Smooth muscle cell (in vitro differentiated cells): ENCODE results near the gene CCDC13. TPM values are rescaled to one million over a fixed set of nuclear protein-coding genes. Genes with fewer than 3 reads are reported as not detected.
A peak's percentile ranks its signal among the peaks of the same experiment; 100 is the strongest.

ENCODE experiments used
- DNase-seq: peaks from one replicate; lab custom pipeline; 2025; ENCODE audit not compliant: unreplicated experiment; lab: John Stamatoyannopoulos, UW
- H2AFZ ChIP-seq: fragments of 200-600 bp; sonication (generic); 2 replicates; pipeline ENCODE4 v1.6.0; 2016; ENCODE audit warnings: antibody characterized with exemption, low read depth, mild to moderate bottlenecking
- H3F3A ChIP-seq: fragments of 200-600 bp; sonication (generic); 2 replicates; pipeline ENCODE4 v1.6.0; 2017; ENCODE audit warnings: antibody characterized with exemption, low read depth
- H3K27ac ChIP-seq: fragments of 200-600 bp; sonication (generic); 2 replicates; pipeline ENCODE4 v1.5.1; 2016; ENCODE audit warnings: low read depth, mild to moderate bottlenecking
- H3K27me3 ChIP-seq: fragments of 200-600 bp; sonication (generic); 2 replicates; pipeline ENCODE4 v1.6.1; 2016; ENCODE audit warnings: low read depth, mild to moderate bottlenecking
- H3K36me3 ChIP-seq: fragments of 200-600 bp; sonication (generic); 2 replicates; pipeline ENCODE4 v1.5.1; 2016; ENCODE audit warnings: low read depth
- H3K4me1 ChIP-seq: fragments of 200-600 bp; sonication (generic); 2 replicates; pipeline ENCODE4 v1.5.1; 2016; ENCODE audit warnings: low read depth
- H3K4me2 ChIP-seq: fragments of 200-600 bp; sonication (generic); 2 replicates; pipeline ENCODE4 v1.6.0; 2016; ENCODE audit warnings: mild to moderate bottlenecking
- H3K4me3 ChIP-seq: fragments of 200-600 bp; sonication (generic); 2 replicates; pipeline ENCODE4 v1.5.1; 2016; ENCODE audit warnings: mild to moderate bottlenecking
- H3K79me2 ChIP-seq: fragments of 200-600 bp; sonication (generic); 2 replicates; pipeline ENCODE4 v1.6.0; 2016; ENCODE audit warnings: low read depth, mild to moderate bottlenecking
- H3K9ac ChIP-seq: fragments of 200-600 bp; sonication (generic); 2 replicates; pipeline ENCODE4 v1.6.0; 2016; ENCODE audit warnings: low read depth
- H3K9me3 ChIP-seq: fragments of 200-600 bp; sonication (generic); replicated peaks from 2 replicates; pipeline ENCODE4 v1.5.1; 2016; ENCODE audit warnings: low read depth
- H4K20me1 ChIP-seq: fragments of 200-600 bp; sonication (generic); 2 replicates; pipeline ENCODE4 v1.6.0; 2016; ENCODE audit warnings: low read depth
- WGBS: methylation state at CpG from one replicate; pipeline ENCODE4 v1.1.7; 2016; ENCODE audit warnings: low lambda C conversion rate; 5-methylcytosine and 5-hydroxymethylcytosine counted together
- polyA plus RNA-seq: library from polyadenylated mRNA; unstranded; fragments of >200 nt; fragmentation: Nextera tagmentation; extraction: Ambion mirVana; gene quantifications from 2 replicates; pipeline ENCODE4 v1.2.1, GENCODE V29; 2016
- total RNA-seq: library from RNA; depleted of rRNA; stranded (reverse); fragments of >200 nt; gene quantifications from 2 replicates; pipeline ENCODE4 v1.2.3, GENCODE V29; 2014
- TF ChIP-seq, protein P1 (sequence below): fragments of 200-600 bp; sonication (generic); IDR thresholded peaks from 2 replicates; pipeline ENCODE4 v1.5.1; 2017; ENCODE audit warnings: borderline replicate concordance, mild to moderate bottlenecking, antibody characterized with exemption; ENCODE audit not compliant: insufficient read depth, poor library complexity, severe bottlenecking

CCDC13 gene
- total and polyA plus RNA-seq, 2 experiments from 2014 or later = not detected

DNA sequence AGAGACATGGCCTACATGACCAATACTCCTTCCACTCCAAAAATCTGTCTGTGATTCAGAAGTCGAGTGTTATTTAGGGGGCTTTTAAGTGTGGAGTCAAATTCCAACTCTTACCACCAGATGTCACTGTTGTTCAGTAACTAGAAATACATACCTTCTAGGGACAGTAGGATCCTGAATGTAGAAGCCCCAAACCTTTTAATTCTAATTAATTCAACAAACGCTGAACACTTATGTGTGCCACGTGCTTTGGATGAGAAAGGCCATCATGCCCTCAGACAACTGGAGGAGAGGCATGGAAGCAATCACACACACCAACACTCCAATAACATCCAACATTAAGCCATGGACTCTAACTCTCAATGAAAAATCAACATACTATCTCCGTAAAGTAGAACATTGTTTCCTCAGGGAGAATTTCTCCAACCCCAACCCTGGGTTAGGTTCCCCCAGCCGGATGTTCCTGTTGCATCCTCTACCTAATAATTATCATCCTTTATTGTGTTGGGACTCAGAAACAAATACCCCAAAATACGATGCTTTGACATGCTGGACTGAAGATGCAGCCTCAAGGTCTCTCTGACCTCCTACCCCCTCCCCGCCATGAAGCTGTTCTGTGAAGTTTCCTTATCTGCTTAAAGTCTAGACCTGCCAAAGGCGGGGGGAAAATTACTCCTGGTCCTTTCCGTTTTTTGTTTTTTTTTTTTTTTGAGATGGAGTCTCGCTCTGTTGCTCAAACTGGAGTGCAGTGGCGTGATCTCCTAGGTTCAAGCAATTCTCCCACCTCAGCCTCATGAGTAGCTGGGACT is 8.0 kb upstream of the CCDC13 start:
- WGBS = 70% methylated on average over 11 of the region's 11 CpGs
- peaks cover 10% of the 10 kb centered on the region for H3K36me3 ChIP-seq
- no peak overlapping the region for H2AFZ ChIP-seq
- TF ChIP-seq, protein P1, sequence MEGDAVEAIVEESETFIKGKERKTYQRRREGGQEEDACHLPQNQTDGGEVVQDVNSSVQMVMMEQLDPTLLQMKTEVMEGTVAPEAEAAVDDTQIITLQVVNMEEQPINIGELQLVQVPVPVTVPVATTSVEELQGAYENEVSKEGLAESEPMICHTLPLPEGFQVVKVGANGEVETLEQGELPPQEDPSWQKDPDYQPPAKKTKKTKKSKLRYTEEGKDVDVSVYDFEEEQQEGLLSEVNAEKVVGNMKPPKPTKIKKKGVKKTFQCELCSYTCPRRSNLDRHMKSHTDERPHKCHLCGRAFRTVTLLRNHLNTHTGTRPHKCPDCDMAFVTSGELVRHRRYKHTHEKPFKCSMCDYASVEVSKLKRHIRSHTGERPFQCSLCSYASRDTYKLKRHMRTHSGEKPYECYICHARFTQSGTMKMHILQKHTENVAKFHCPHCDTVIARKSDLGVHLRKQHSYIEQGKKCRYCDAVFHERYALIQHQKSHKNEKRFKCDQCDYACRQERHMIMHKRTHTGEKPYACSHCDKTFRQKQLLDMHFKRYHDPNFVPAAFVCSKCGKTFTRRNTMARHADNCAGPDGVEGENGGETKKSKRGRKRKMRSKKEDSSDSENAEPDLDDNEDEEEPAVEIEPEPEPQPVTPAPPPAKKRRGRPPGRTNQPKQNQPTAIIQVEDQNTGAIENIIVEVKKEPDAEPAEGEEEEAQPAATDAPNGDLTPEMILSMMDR = peak; percentile 77
- H3K4me3 ChIP-seq = no peak overlapping the region
- H3K4me2 ChIP-seq = no peak overlapping the region
- no peaks in the 10 kb centered on the region for H3K9me3 ChIP-seq
- H4K20me1 ChIP-seq = peaks cover 14% of the 10 kb centered on the region
- H3K27me3 ChIP-seq = no peaks in the 10 kb centered on the region
- H3F3A ChIP-seq = no peaks in the 10 kb centered on the region
- no peak for DNase-seq
- no peak overlapping the region for H3K9ac ChIP-seq
- H3K4me1 ChIP-seq = no peaks in the 10 kb centered on the region
- H3K27ac ChIP-seq = no peak overlapping the region
- peaks cover 4% of the 10 kb centered on the region for H3K79me2 ChIP-seq

DNA sequence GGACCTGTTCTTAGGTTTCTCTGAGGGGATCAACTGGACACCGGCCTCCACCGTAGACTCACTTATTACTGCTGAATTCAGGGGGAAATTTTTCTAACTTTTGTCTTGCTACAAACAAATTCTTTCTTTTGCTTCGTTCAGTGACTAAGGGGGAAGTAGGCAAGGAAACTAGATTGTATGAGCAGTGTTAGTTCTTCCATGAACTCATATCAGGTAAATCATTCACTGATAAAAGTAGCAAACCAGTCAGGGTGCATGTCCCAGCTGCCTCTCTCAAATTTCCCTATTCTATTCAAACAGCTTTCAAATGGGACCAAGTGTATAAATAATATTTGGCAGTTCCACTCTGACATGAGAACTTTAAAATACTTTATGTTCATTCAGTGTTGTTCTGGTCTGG is 7.3 kb upstream of the CCDC13 start:
- Histone ChIP-seq H2AFZ (no peak overlapping the region), H4K20me1 (peaks cover 14% of the 10 kb centered on the region), H3K9ac (no peak overlapping the region), H3K27ac (no peak overlapping the region), H3K36me3 (peaks cover 4% of the 10 kb centered on the region), H3K4me3 (no peak overlapping the region), H3K9me3 (no peaks in the 10 kb centered on the region), H3K79me2 (no peaks in the 10 kb centered on the region), H3K4me1 (no peaks in the 10 kb centered on the region), H3K27me3 (no peaks in the 10 kb centered on the region), H3F3A (no peaks in the 10 kb centered on the region), H3K4me2 (no peak overlapping the region)
- WGBS = 84% methylated on average over 3 of the region's 3 CpGs
- no peak for DNase-seq
- TF ChIP-seq, protein P1 = no peak

DNA sequence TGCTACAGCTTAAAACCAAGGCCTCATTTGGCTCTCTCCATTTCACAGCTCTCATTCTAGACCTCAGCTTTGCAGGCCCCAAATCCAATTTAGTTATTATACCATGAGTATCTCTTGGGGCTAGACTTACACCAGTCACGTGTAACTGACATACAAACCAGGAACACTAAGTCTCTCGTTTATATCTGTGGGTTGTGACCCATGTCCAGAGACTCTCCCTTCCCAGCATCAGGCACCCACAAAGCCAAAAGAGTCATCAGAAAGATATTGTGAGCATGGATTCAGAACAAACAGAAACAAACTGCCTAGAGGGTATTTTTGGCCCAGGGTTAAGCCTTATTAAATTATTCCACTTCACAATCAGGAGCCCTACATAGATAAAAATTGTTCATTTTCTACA is 5.6 kb upstream of the CCDC13 start:
- Histone ChIP-seq H3K4me2 (no peak overlapping the region), H4K20me1 (peaks cover 11% of the 10 kb centered on the region), H3K27ac (peak overlapping the region; percentile 41), H3K4me1 (no peaks in the 10 kb centered on the region), H3K27me3 (no peaks in the 10 kb centered on the region), H2AFZ (no peak overlapping the region), H3K9ac (no peak overlapping the region), H3K79me2 (no peaks in the 10 kb centered on the region), H3F3A (no peaks in the 10 kb centered on the region), H3K9me3 (no peaks in the 10 kb centered on the region), H3K4me3 (no peak overlapping the region), H3K36me3 (no peaks in the 10 kb centered on the region)
- DNase-seq = no peak
- WGBS = 36% methylated on average over 2 of the region's 2 CpGs
- TF ChIP-seq, protein P1 = no peak

DNA sequence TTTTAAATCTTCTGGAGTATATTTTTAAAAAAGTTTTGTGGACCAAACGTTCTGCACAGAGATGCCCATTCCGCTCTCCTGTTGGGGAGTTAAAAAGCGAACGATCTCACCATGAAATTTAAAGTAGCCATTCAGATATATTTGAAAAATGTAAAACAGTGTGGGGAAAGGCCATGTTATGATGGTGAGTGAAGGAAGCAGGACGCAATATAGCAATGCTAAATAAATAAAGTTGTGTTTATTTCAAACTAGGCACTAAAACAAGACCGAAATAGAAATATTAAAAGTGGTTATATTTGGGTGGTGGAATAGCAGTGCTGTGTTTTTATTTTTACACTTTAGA is 327 bp upstream of the CCDC13 start:
- H3K27me3 ChIP-seq = no peaks in the 10 kb centered on the region
- peak overlapping the region; percentile 23 for H3K27ac ChIP-seq
- no peak for DNase-seq
- H3F3A ChIP-seq = no peaks in the 10 kb centered on the region
- H3K4me2 ChIP-seq = peak overlapping the region; percentile 92
- H3K79me2 ChIP-seq = no peaks in the 10 kb centered on the region
- H3K36me3 ChIP-seq = no peaks in the 10 kb centered on the region
- H2AFZ ChIP-seq = peak overlapping the region; percentile 82
- no peaks in the 10 kb centered on the region for H4K20me1 ChIP-seq
- whole genome bisulfite sequencing = 16% methylated on average over 6 of the region's 6 CpGs
- no peaks in the 10 kb centered on the region for H3K4me1 ChIP-seq
- no peaks in the 10 kb centered on the region for H3K9me3 ChIP-seq
- TF ChIP-seq, protein P1 = no peak
- peak overlapping the region; percentile 47 for H3K9ac ChIP-seq
- H3K4me3 ChIP-seq = peak overlapping the region; percentile 61
